Right atrium auricular region (tissue), 2 donors: ENCODE measurements around the gene SUN1. TPM values are rescaled to one million over a fixed set of nuclear protein-coding genes. Genes with fewer than 3 reads are reported as not detected.

Experiments used
- DNase-seq: peaks from one replicate; pipeline ENCODE4 v3.0.0-alpha.2; 2019; ENCODE audit warnings: low spot score
- H3K27ac ChIP-seq, 2 donors: fragments of 200-600 bp; sonication (generic); 1 replicate in 1 of 2; 2 replicates in 1 of 2; pipeline ENCODE4 v1.5.1; 2016 to 2019
- H3K27me3 ChIP-seq, 2 donors: fragments of 200-600 bp; sonication (generic); one replicate each; pipeline versions ENCODE4 v1.5.1 to v1.6.0; 2017 to 2019
- H3K36me3 ChIP-seq: fragments of 200-600 bp; sonication (generic); one replicate; pipeline ENCODE4 v1.5.1; 2016
- H3K4me1 ChIP-seq, 2 donors: fragments of 200-600 bp; sonication (generic); one replicate each; pipeline versions ENCODE4 v1.5.1 to v1.6.0; 2017 to 2019
- H3K4me3 ChIP-seq, 2 donors: fragments of 200-600 bp; sonication (generic); 1 replicate in 1 of 2; 2 replicates in 1 of 2; pipeline ENCODE4 v1.5.1; 2017 to 2019; ENCODE audit warnings: mild to moderate bottlenecking in 1 of 2, moderate library complexity in 1 of 2
- H3K9me3 ChIP-seq, 2 donors: fragments of 200-600 bp; sonication (generic); one replicate each; pipeline ENCODE4 v1.5.1; 2019
- CTCF ChIP-seq, 2 donors: fragments of 200-600 bp; sonication (generic); IDR thresholded peaks; one replicate each; pipeline ENCODE4 v1.5.1; 2019; ENCODE audit warnings: antibody characterized with exemption in 2 of 2
- total RNA-seq, 2 donors: library from RNA; depleted of rRNA; stranded (reverse); fragments of >200 nt; gene quantifications; one replicate each; pipeline ENCODE4 v1.1.0, GENCODE V29; 2016

The SUN1 gene, protein sequence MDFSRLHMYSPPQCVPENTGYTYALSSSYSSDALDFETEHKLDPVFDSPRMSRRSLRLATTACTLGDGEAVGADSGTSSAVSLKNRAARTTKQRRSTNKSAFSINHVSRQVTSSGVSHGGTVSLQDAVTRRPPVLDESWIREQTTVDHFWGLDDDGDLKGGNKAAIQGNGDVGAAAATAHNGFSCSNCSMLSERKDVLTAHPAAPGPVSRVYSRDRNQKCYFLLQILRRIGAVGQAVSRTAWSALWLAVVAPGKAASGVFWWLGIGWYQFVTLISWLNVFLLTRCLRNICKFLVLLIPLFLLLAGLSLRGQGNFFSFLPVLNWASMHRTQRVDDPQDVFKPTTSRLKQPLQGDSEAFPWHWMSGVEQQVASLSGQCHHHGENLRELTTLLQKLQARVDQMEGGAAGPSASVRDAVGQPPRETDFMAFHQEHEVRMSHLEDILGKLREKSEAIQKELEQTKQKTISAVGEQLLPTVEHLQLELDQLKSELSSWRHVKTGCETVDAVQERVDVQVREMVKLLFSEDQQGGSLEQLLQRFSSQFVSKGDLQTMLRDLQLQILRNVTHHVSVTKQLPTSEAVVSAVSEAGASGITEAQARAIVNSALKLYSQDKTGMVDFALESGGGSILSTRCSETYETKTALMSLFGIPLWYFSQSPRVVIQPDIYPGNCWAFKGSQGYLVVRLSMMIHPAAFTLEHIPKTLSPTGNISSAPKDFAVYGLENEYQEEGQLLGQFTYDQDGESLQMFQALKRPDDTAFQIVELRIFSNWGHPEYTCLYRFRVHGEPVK
- total RNA-seq, result 10 to 100 TPM; 84.4 to 97.5 TPM

DNA sequence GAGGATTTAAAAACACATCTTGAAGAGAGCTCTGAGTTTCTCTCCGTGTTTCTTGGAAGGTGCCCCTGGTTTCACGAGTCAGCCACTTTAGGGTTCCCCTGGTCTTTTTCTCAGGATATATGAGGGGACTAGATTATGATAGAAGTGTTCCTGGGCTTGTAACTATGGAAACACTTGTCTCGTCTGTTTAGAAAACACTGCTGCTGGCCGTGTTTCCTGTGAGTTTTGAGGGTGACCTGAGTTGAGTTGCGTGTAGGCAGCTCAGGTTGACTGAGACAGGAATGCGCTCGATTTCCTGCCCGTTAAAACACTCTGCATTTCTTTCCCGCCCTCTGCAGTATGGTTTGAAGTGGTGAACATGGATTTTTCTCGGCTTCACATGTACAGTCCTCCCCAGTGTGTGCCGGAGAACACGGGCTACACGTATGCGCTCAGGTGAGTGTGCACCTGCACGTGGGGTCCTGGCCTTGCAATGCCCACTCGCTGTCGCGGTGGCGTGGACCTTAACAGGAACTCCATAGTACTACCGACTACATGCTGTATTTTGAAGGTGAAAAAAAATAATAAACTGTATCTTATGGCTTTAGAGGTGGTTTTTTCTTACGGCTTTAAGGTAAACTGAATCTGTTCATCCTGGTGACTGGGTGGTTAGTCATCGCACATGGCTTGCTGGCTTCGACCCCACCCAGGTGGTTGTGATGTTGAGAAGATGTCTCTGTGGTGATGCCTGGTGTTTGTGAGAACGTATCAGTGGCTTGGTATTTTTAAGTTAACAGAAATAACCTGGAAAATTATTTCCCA, at the start of gene SUN1:
TSS of gene SUN1 (plus strand) at position 310 of the 801 bp plus-strand sequence. CDS start at position 359, 49 bp downstream.
- Histone ChIP-seq H3K4me1 (peaks cover 0 to 90% of the 10 kb centered on the region in 2 donors), H3K27me3 (no peaks in the 10 kb centered on the region), H3K36me3 (no peaks in the 10 kb centered on the region), H3K9me3 (no peaks in the 10 kb centered on the region), H3K4me3 (peak within 1 kb of the TSS in 1 of 2 donors; percentile 25), H3K27ac (peak within 1 kb of the TSS; percentile 88 to 98)
- DNase-seq, result no peak
- no peak for TF ChIP-seq CTCF (IDR thresholded peaks at IDR 0.05)

- peaks cover 26% of the 10 kb centered on the region for H3K36me3 ChIP-seq
- no peak overlapping the region for H3K4me3 ChIP-seq
- H3K27me3 ChIP-seq, result no peaks in the 10 kb centered on the region
- TF ChIP-seq CTCF (IDR thresholded peaks at IDR 0.05), result no peak
- H3K9me3 ChIP-seq, result no peaks in the 10 kb centered on the region
- H3K4me1 ChIP-seq, result peaks cover 0 to 26% of the 10 kb centered on the region in 2 donors
- DNase-seq, result no peak
- no peak overlapping the region for H3K27ac ChIP-seq
Observed at GRCh38 chr7:782718-783449, 49.4 kb upstream of the SUN1 start.

- no peak overlapping the region for H3K27ac ChIP-seq
- H3K9me3 ChIP-seq, result no peaks in the 10 kb centered on the region
- H3K4me1 ChIP-seq, result peaks cover 0 to 25% of the 10 kb centered on the region in 2 donors
- H3K36me3 ChIP-seq, result peaks cover 26% of the 10 kb centered on the region
- no peak overlapping the region for H3K4me3 ChIP-seq
- no peak for TF ChIP-seq CTCF (IDR thresholded peaks at IDR 0.05)
- DNase-seq, result no peak
- H3K27me3 ChIP-seq, result no peaks in the 10 kb centered on the region
Observed at GRCh38 chr7:783556-784490, 48.5 kb upstream of the SUN1 start.

GRCh38 chr7:784971-785370, 47.3 kb upstream of the SUN1 start:
- H3K4me3 ChIP-seq, result no peak overlapping the region
- H3K4me1 ChIP-seq, result peaks cover 0 to 15% of the 10 kb centered on the region in 2 donors
- TF ChIP-seq CTCF (IDR thresholded peaks at IDR 0.05), result no peak
- no peaks in the 10 kb centered on the region for H3K9me3 ChIP-seq
- H3K27ac ChIP-seq, result no peak overlapping the region
- no peaks in the 10 kb centered on the region for H3K27me3 ChIP-seq
- H3K36me3 ChIP-seq, result peaks cover 26% of the 10 kb centered on the region
- no peak for DNase-seq
